Measurements from ENCODE around the gene ELL. TPM values are rescaled to one million over a fixed set of nuclear protein-coding genes. Genes with fewer than 3 reads are reported as not detected.

Gene ELL
- total RNA-seq, 1 experiment from 2014 or later, result 21.0 TPM

- no peaks in the 10 kb centered on the region for H3F3A ChIP-seq (ENCODE audit: low read length, unreplicated experiment)
- H3K27ac ChIP-seq (ENCODE audit: low read length), result no peak overlapping the region
- H3K9ac ChIP-seq (ENCODE audit: low read length), result no peak overlapping the region
- ATAC-seq, result no peak
- TF ChIP-seq EZH2phosphoT487 (IDR thresholded peaks at IDR 0.05; ENCODE audit: borderline replicate concordance, low read length) (no peak), CTCF (conservative IDR thresholded peaks at IDR 0.05; ENCODE audit: low read depth, low read length) (no peak), EZH2 (IDR thresholded peaks at IDR 0.05; ENCODE audit: low read length, unreplicated experiment) (no peak)
- H3K4me2 ChIP-seq (ENCODE audit: low read length), result no peak overlapping the region
- BruUV-seq (replicated peaks), result no TSS peak
- H3K36me3 ChIP-seq (ENCODE audit: low read depth, low read length), result no peaks in the 10 kb centered on the region
- no peak overlapping the region for H2AFZ ChIP-seq (ENCODE audit: low read length)
- CTCF ChIA-PET, result no interaction called here
- no peak for DNase-seq
- no peaks in the 10 kb centered on the region for H3K9me2 ChIP-seq (replicated peaks; ENCODE audit: low read length)
- H3K79me2 ChIP-seq (ENCODE audit: low read length), result peaks cover 14% of the 10 kb centered on the region
- no peaks in the 10 kb centered on the region for H3K9me3 ChIP-seq (ENCODE audit: low read length)
- H3K4me1 ChIP-seq (ENCODE audit: insufficient read depth, low read length), result no peaks in the 10 kb centered on the region
- POLR2A ChIA-PET (ENCODE audit: unreplicated experiment), result no interaction called here
- no peak overlapping the region for H3K4me3 ChIP-seq (ENCODE audit: low read length)
- intact Hi-C loops (cut with micrococcal nuclease), result no loop called here
- H3K27me3 ChIP-seq (ENCODE audit: low read length), result no peaks in the 10 kb centered on the region
- peaks cover 5% of the 10 kb centered on the region; the same call in 1 of the 2 replicates for H4K20me1 ChIP-seq (ENCODE audit: low read length)
Observed at GRCh38 chr19:18428173-18428786, 93.6 kb downstream of the ELL start.

- Histone ChIP-seq H3K9ac (ENCODE audit: low read length) (no peak overlapping the region), H3K4me1 (ENCODE audit: insufficient read depth, low read length) (no peaks in the 10 kb centered on the region), H4K20me1 (ENCODE audit: low read length) (peaks cover 5% of the 10 kb centered on the region; the same call in 1 of the 2 replicates), H3F3A (ENCODE audit: low read length, unreplicated experiment) (no peaks in the 10 kb centered on the region), H3K4me2 (ENCODE audit: low read length) (no peak overlapping the region), H2AFZ (ENCODE audit: low read length) (no peak overlapping the region), H3K27ac (ENCODE audit: low read length) (no peak overlapping the region), H3K4me3 (ENCODE audit: low read length) (no peak overlapping the region), H3K27me3 (ENCODE audit: low read length) (no peaks in the 10 kb centered on the region), H3K79me2 (ENCODE audit: low read length) (peaks cover 19% of the 10 kb centered on the region), H3K9me2 (replicated peaks; ENCODE audit: low read length) (no peaks in the 10 kb centered on the region), H3K9me3 (ENCODE audit: low read length) (no peaks in the 10 kb centered on the region), H3K36me3 (ENCODE audit: low read depth, low read length) (no peaks in the 10 kb centered on the region)
- CTCF ChIA-PET, result no interaction called here
- BruUV-seq (replicated peaks), result no TSS peak
- intact Hi-C loops (cut with micrococcal nuclease), result no loop called here
- TF ChIP-seq EZH2phosphoT487 (IDR thresholded peaks at IDR 0.05; ENCODE audit: borderline replicate concordance, low read length) (no peak), EZH2 (IDR thresholded peaks at IDR 0.05; ENCODE audit: low read length, unreplicated experiment) (no peak), CTCF (conservative IDR thresholded peaks at IDR 0.05; ENCODE audit: low read depth, low read length) (no peak)
- POLR2A ChIA-PET (ENCODE audit: unreplicated experiment), result no interaction called here
- DNase-seq, result no peak
- ATAC-seq, result no peak
Observed at GRCh38 chr19:18427743-18428113, 94.1 kb downstream of the ELL start.

- ChIA-PET POLR2A (ENCODE audit: unreplicated experiment) (no interaction called here), CTCF (no interaction called here)
- no peaks in the 10 kb centered on the region for H3K4me1 ChIP-seq (ENCODE audit: insufficient read depth, low read length)
- H3K9me3 ChIP-seq (ENCODE audit: low read length), result no peaks in the 10 kb centered on the region
- no peak overlapping the region for H3K27ac ChIP-seq (ENCODE audit: low read length)
- H3K27me3 ChIP-seq (ENCODE audit: low read length), result no peaks in the 10 kb centered on the region
- no peak for DNase-seq
- TF ChIP-seq CTCF (conservative IDR thresholded peaks at IDR 0.05; ENCODE audit: low read depth, low read length) (no peak), EZH2phosphoT487 (IDR thresholded peaks at IDR 0.05; ENCODE audit: borderline replicate concordance, low read length) (no peak), EZH2 (IDR thresholded peaks at IDR 0.05; ENCODE audit: low read length, unreplicated experiment) (no peak)
- ATAC-seq, result no peak
- no peak overlapping the region for H3K9ac ChIP-seq (ENCODE audit: low read length)
- H2AFZ ChIP-seq (ENCODE audit: low read length), result no peak overlapping the region
- H3K4me3 ChIP-seq (ENCODE audit: low read length), result no peak overlapping the region
- peaks cover 24% of the 10 kb centered on the region for H3K79me2 ChIP-seq (ENCODE audit: low read length)
- peaks cover 5% of the 10 kb centered on the region; the same call in 1 of the 2 replicates for H4K20me1 ChIP-seq (ENCODE audit: low read length)
- no peaks in the 10 kb centered on the region for H3K36me3 ChIP-seq (ENCODE audit: low read depth, low read length)
- H3F3A ChIP-seq (ENCODE audit: low read length, unreplicated experiment), result no peaks in the 10 kb centered on the region
- BruUV-seq (replicated peaks), result no TSS peak
- H3K9me2 ChIP-seq (replicated peaks; ENCODE audit: low read length), result no peaks in the 10 kb centered on the region
- H3K4me2 ChIP-seq (ENCODE audit: low read length), result no peak overlapping the region
- intact Hi-C loops (cut with micrococcal nuclease), result no loop called here
Observed at GRCh38 chr19:18427080-18427742, 94.7 kb downstream of the ELL start.

All from PC-3 (cell line).